Measurements from ENCODE around the gene SGTB.
"Not testable (repeated sequence)": the region's sequence is repeated elsewhere in the genome, so short reads cannot be mapped to it uniquely, and the experiment has no call there.

SGTB gene

GRCh38 chr5:65734196-65734775, 12.4 kb upstream of the SGTB start:
- DNase-seq: peak; percentile 80

GRCh38 chr5:65732046-65732445, 10.1 kb upstream of the SGTB start:
- DNase-seq: peak; percentile 62

DNA sequence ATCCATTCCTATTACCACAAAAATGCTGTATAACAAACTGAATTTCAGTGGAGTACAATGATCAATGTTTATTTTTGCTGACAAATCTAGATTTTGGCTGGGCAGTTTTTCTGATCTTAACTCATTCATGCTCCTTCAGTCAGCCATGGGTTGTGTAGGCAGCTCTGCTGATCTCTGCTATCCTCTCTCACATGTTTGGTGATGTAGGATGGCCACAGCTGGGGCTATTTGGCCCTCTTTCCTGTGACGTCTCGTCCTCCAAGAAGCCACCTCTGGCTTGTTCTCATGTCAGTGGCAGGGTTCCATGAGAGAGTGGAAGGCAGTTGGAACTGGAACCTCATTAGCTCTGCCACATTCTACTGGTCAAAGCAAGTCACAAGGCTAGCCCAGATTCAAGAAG, 9.0 kb upstream of the SGTB start:
- DNase-seq: no peak

DNA sequence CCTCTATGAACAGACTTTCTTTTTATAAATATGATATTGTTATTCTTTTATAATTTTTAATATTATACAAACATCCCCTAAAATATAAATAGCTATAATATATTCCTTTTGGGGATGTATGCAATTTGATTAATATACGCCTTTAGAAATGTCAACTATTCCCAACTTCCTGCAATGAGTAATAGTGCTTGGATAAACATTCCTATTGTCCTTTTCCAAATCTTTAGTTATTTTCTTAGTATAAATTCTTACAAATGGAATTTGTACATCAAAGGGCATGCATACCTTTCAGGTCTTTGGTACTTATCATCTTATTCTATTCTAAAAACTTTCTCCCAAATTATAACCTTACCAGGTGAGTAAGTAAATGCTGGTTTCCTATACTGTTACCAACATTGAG, 6.3 kb upstream of the SGTB start:
- no peak for DNase-seq

DNA sequence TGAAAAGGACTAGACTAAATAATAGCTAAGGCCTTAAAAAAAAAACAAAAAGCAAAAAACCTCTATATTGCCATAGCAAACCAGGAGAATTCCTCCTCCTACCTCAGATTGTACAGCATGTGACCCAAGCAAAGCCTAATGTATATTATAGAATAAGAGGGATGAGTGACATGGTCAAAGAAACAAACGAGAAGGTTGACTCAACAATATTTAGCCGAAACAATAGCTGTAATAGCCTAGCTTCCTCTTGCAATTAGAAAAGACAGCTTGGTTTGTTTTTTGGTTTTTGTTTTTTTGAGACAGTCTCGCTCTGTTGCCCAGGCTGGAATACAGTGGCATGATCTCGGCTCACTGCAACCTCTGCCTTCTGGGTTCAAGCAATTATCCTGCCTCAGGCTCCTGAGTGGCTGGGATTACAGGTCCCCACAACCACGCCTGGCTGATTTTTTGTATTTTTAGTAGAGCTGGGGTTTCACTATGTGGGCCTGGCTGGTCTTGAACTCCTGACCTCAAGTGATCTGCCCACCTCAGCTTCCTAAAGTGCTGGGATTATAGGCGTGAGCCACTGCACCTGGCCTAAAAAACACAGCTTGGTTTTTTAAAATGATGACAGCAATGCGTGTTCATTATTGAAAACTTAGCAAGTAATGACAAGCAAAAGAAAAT, 5.7 kb upstream of the SGTB start:
- peak; percentile 66 for DNase-seq

DNA sequence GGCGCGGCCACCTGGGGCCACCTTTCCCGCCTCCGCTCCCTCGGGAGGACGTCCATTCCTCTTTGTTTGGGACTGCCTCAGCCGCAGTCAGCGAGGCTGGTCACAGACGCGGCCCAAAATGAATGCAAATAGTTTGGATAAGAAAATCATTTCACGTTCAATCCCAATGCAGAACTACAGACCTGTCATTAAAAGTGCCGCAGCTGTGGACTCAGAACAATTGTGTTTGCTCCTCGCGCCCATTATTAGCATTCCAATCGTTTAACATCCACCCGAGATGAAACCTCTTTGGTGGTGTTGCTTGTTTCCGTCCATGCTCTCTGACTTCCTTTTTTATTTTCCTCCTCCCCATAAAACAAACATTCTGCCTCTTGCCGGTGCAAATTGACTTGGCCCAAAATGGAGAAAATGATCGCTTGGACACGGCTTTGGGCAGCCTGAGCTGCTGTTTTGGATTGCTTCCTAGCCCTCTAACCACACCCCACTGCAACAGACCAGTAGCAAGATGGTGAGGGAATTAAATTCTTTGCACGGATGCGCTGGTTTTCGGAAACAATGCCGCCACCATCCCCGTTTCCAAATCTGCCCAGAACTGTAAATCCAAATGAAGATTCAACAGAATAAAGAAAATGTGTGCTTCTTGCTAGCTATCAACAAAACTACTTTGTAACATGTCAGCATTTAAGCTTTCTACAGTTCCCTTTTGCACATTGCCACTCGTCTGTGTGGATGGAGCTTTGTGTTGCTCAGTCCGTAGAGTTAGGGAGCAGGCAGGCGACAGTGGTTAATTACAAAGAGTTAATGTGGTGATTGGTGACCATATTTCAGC, 880 bp upstream of the SGTB start:
- peak; percentile 65 for DNase-seq

GRCh38 chr5:65721050-65721719, 724 bp downstream of the SGTB start:
- DNase-seq: peak; percentile 39

GRCh38 chr5:65718576-65719310, 3.2 kb downstream of the SGTB start:
- no peak for DNase-seq

DNA sequence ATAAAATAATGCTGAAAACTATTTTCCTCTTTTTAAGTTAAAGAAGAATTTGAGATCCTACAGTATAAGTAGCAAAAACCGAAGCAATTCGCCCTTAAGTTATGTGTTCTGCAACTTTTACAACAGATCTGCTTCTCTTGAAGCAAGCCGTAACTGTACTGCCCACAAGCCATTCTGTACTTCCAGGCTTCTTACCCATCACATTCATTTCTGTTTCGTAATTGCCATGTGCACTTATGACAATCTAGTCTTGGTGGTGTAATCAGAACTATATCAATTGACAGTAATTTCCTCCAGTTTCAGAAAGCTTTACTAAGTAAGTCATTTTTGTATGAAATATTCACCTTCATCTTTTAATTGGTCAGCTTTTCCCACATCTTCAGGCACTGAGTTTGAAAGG, 13.8 kb downstream of the SGTB start:
- no peak for DNase-seq

GRCh38 chr5:65707663-65708062, 14.2 kb downstream of the SGTB start:
- no peak for DNase-seq

GRCh38 chr5:65704621-65705239, 17.2 kb downstream of the SGTB start:
- DNase-seq: no peak

DNA sequence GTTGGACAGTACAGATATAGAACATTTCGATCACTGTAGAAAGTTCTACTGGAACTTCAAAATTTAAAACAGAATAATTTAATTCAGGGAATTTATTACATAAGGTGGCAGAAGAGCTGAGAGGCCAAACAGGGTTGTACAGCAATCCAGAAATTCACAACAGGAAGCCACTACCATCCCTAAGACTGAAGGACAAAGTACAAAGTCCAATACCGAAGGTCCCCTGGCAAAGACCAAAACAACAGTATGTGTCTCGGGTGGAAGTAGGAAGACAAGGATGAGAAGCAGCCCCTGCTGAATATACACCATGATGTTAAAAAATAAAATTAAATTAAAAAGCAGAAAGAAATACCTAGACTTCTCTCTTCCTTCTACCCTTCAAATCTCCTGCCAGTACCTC, 19.9 kb downstream of the SGTB start:
- DNase-seq: no peak

DNA sequence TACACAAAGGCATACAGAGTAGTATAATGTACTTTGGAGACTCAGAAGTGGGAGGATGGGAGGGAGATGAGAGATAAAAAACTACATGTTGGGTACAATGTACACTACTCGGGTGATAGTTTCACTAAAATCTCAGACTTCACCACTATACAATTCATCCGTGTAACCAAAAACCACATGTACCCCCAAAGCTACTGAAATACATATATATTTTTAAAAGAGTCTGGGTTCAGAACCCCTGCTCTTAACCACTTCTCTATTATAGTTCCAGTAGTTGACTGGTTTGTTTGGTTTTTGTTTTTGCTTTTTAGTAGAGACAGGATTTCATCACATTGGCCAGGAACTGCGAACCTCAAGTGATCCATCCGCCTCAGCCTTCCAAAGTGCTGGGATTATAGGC, 22.6 kb downstream of the SGTB start:
- no peak for DNase-seq

DNA sequence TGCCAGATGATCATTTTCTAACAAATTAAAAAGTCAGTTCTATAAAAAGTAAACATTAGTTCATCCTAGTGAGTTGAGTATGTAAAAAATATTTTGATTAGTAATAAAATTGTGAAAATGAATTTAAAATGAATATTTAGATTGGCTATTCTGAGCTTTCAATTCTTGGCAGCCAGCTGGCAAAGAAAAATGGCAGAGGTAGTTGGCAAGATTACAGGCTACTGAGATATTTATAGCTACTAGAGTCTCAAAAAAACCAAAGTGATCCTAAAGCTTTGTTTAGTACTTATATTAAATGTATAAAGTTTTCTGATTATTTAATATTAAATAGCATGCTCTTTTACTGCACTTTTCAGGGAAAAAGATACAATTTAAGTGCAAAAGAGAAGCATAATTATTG, 25.0 kb downstream of the SGTB start:
- DNase-seq: no peak

- DNase-seq: no peak
These were observed 26.0 kb downstream of the SGTB start for GRCh38 chr5:65695896-65696295.

DNA sequence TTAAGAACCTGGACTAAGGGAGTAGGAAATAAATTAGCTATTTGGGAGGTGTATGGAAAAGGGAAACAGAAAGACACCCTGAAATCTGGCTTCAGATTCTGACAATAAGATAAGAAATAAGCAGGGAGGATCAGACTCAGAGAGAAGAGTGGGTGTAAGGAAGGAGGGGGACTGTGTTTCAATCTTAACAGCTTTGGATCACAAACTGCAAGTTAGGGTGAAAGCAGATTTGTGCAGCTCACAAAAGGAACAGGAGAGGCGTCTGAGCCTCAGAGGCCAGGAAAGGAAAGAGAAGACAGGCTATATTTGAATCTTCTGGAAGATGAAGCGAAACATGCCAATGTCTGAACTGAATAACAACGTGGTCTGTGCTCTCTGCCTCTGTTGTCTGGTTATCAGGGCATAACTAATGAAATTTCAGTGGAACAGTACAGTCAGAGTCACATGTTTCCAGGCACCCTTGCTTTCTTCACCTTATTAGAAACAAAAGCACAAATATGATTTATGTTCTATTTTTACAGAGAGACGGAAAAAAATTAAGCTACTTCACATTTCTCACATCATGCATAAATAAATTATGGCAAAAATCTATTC, 26.6 kb downstream of the SGTB start:
- DNase-seq: no peak

DNA sequence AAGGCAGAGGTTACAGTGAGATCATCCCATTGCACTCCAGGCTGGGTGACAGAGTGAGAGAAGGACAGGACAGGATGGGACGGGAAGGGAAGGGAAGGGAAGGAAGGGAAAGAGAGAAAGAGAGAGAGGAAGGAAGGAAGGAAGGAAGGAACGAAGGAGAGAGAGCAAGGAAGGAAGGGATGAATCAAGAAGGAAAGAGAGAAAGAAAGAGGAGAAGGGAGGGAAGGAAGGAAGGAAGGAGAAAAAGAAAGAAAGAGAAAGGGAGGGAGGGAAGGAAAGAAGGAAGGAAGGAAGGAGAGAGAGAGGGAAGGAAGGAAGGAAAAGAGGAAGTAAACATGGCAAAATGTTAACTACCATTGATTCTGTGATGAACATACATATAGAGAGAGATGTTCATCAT, 28.8 kb downstream of the SGTB start:
- no peak for DNase-seq

DNA sequence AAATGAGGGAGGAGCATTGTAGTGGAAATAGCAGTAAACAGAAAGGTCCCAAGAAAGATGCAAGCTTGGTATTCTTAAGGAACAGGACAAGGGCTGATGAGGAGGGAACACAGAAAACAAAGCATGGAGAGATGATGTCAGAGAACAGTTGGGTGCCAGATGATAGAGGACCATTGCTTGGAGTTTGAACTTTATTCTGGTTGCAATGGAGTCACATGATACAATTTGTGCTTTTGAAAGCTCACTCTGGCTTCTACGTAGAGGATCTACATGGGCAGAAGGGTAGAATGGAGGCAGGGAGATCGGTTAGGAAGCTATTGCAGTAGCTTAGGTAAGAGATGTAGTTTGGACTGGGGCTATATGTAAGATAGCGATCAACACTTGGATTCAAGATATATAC, 39.8 kb downstream of the SGTB start:
- DNase-seq: no peak

DNA sequence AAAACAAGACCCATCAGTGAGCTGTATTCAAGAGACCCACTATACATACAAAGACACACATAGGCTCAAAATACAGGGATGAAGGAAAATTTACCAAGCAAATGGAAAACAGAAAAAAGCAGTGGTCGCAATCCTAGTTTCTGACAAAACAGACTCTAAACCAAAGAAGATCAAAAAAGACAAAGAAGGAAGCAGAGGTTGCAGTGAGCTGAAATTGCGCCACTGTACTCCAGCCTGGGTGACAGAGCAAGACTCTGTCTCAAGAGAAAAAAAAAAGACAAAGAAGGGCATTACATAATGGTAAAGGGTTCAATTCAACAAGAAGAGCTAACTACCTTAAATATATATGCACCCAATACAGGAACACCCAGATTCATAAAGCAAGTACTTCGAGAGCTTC, 45.9 kb downstream of the SGTB start:
- not testable (repeated sequence) for DNase-seq

- DNase-seq: no peak
These were observed 47.2 kb downstream of the SGTB start for GRCh38 chr5:65674749-65675148.

DNA sequence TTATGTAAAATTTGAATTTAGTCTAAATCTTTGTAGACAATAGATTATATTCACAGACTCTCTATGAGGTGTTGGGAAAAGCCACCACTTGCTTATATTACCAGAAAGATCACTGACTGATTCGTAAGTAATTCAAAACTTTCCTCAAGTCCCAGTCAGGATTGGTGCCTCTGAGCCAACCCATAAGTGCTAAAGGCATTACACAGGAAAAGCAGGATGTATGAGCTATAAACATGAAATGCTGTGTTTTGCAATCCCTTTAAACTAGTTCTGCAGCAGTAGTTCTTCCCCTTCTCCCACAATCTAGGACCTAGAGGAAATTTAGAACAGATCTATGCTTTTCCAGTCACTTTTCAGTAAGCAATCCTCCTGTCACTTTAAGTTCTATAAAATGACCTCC, 49.1 kb downstream of the SGTB start:
- no peak for DNase-seq

DNA sequence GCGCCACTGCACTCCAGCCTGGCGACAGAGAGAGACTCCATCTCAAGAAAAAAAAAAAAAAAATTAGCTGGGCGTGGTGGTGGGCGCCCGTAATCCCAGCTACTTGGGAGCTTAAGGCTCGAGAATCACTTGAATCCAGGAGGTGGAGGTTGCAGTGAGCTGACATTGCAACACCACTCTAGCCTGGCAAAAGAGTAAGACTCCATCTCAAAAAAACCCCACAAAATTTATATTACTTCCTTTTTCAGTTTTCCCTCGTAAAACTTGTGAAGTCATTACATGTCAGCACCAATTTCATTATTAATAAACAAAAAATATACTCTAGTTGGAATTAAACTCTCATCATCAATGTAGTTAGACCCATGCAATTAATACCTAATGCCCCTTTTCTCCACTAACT, 53.2 kb downstream of the SGTB start:
- DNase-seq: no peak

Measured in RPMI8226 (cell line).